GM21529 (cell line): ENCODE measurements around the gene MOSPD3.

Experiments
- ATAC-seq: cut with Tn5 transposase; IDR thresholded peaks from one replicate; pipeline ENCODE4 v1.9.1; 2021; ENCODE audit not compliant: unreplicated experiment

MOSPD3 gene

GRCh38 chr7:100590077-100590737 is 22.1 kb upstream of the MOSPD3 start:
- ATAC-seq = no peak

GRCh38 chr7:100591596-100591995 is 20.7 kb upstream of the MOSPD3 start:
- no peak for ATAC-seq

- ATAC-seq = no peak
Measured at GRCh38 chr7:100595188-100595587, 17.2 kb upstream of the MOSPD3 start.

GRCh38 chr7:100598425-100598824 is 13.9 kb upstream of the MOSPD3 start:
- no peak for ATAC-seq

DNA sequence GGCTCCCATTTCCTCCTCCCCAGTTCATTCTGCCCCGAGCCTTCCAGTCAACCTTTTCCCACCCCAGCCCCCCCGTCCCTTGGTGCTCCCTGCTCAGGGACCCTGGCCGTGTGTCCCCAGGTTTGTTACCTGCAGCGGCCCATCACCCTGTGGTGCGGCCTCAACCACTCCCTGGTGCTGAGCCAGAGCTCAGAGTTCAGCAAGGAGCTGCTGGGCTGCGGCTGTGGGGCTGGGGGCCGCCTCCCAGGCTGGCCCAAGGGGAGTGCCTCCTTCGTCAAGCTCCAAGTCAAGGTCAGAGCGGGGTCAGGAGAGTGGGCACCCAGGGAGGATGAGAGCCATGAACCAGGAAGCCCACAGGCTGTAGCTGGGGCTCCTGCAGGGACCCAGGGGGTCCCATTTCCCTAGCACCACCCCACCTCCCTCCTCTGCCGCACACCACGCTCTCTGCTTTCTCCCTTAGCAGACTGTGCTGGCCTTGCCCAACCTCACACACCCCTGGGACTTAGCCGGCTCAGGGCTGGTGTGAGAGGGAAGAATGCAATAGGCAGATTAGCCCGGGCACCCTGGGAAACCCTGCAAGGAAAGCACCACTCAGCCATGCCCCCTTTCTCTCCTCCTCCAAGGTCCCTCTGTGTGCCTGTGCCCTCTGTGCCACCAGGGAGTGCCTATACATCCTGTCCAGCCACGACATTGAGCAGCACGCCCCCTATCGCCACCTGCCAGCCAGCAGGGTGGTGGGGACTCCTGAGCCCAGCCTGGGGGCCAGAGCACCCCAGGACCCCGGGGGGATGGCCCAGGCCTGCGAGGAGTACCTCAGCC is 12.2 kb upstream of the MOSPD3 start:
- ATAC-seq = no peak

GRCh38 chr7:100600730-100601038 is 11.7 kb upstream of the MOSPD3 start:
- ATAC-seq = no peak

GRCh38 chr7:100602889-100603725 is 9.2 kb upstream of the MOSPD3 start:
- no peak for ATAC-seq

GRCh38 chr7:100603726-100604027 is 8.7 kb upstream of the MOSPD3 start:
- ATAC-seq = no peak

- peak; percentile 63 for ATAC-seq
Measured at GRCh38 chr7:100604028-100604975, 8.0 kb upstream of the MOSPD3 start.

GRCh38 chr7:100604976-100605911 is 7.1 kb upstream of the MOSPD3 start:
- ATAC-seq = no peak

DNA sequence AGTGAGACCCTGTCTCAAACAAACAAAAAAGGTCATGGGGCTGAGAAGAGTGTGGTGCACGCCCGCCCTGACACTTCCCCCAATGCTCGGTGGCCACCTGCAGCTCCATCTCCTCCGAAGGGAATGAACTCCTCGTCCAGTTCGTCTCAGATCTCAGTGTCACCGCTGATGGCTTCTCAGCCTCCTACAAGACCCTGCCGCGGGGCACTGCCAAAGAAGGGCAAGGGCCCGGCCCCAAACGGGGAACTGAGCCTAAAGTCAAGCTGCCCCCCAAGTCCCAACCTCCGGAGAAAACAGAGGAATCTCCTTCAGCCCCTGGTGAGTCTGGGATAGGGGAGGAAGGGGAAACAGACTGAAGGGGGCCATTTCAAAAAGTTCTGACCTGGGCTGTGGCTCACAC is 6.0 kb upstream of the MOSPD3 start:
- ATAC-seq = no peak

DNA sequence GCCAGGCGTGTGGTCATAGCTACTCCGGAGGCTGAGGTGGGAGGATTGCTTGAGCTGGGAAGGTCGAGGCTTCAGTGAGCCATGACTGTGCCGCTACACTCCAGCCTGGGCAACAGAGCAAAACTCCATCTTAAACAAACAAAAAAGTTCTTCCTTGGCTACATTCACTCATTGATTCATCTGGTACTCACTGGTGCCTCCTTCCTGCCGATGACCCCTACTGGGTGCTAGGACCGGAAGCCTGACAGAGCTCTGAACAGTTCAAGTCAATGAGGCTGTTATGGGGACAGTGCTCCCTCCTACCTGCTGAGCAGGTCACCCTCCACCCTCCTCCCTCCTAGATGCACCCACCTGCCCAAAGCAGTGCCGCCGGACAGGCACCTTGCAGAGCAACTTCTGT is 5.2 kb upstream of the MOSPD3 start:
- ATAC-seq = no peak

DNA sequence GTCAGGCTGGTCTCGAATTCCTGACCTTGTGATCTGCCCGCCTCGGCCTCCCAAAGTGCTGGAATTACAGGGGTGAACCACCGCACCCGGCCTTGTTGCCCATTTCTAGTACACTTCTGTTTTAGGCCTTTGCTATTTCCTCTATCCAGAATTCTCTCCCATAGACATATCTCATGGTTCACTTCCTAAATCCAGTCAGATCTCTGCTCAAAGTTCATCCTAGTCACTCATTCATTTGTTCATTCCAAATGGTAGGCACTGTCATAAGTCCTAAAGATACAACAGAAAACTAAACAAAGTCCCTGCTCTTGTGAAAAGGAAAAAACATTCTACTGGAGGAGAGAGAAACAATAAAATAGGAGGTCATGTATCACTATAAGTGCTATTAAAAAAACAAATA is 2.4 kb upstream of the MOSPD3 start:
- no peak for ATAC-seq

DNA sequence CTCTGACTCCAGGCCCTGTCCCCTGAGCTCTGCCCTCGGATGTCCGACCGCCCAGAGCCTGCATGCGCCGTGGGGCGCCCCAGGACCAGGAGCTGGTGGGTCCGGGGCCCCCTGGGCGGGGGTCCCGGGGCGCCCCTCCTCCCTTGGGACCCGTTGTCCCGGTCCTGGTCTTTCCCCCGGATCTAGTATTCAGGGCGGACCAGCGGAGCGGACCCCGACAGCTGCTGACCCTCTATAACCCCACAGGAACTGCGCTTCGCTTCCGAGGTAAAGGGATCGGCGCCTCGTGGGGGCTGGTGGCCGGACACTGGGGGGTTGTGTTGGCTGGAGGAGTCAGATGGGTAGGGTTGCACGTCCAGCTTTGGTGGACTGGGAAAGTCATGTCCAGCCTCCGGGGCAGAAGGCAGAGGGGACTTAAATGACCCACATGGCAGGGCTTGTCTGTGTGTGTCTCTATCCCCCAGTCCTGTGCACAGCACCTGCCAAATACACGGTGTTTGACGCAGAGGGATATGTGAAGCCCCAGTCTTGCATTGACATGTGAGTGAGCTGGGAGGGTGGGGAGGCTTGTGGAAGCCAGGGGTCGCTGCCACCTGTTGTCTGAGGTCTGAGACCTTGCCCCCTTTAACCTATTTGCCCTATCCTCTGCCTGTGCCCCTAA is 520 bp downstream of the MOSPD3 start:
- ATAC-seq = no peak

DNA sequence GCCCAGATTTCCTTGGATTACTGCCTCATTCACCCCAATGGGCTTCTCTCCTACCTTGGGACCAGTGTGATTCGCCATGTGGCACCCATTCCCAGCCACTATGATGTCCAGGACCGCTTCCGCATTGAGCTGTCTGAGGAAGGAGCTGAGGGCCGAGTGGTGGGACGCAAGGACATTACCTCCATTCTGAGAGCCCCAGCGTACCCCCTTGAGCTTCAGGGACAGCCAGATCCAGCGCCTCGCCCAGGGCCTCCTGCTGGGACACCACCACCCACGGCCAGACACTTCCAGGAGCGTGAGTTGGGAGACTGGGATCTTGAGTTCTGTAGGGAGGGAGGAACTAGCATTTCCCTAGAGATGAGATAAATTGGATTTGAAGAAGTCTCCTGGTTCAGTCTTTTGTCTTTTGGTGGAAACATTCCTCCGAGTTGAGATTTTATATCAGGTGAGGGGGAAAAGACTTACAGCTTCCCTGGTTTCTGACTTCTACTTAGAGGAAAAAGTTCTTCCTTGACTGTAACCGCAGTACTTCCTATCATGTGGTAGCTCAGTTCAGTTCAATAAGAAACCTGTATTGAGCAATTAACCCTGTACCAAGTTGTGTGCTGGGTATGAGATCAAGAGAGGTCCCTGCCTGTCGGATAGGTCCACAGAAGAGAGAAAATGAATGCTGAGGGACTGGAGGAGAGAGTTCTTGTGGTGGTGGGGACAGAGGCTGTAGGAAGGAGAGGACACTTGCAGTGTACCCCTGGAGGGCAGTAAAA is 1.3 kb downstream of the MOSPD3 start:
- ATAC-seq = no peak

DNA sequence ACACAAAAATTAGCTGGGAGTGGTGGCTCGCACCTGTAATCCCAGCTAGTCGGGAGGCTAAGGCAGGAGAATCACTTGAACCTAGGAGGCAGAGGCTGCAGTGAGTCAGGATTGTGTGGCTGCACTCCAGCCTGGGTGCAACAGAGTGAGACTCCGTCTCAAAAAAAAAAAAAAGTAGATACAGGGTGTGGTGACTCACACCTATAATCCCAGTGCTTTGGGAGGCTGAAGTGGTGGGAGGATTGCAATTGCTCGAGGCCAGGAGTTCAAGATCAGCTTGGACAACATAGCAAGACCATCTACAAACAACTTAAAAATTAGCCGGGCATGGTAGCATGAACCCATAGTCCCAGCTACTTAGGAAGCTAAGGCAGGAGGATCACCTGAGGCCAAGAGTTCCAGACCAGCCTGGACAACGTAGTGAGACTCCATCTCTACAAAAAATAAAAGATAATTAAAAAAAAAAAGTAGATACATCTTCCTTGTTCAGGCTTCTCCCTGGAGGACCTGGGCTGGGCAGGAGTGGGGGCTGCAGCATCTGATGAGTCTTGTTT is 2.0 kb downstream of the MOSPD3 start:
- no peak for ATAC-seq

DNA sequence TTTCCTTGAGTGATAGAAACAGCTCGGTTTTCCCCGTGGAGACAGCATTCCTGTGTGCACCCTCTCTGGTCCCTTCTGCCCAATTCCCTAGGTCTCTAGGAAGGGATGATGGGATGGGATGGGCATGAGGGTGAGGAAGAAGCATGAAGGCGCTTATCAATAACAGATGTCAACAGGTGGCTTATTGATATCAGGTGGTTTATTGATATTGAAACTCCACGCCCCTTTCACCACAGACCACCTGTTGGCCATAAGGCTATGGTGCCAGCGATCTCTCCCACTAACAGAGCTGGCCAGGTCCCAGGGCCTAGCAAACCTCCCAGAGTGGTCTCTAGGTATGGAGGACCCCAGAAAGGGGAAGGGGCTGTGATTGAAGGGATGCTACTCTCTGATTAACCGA is 7.9 kb downstream of the MOSPD3 start:
- ATAC-seq = no peak

DNA sequence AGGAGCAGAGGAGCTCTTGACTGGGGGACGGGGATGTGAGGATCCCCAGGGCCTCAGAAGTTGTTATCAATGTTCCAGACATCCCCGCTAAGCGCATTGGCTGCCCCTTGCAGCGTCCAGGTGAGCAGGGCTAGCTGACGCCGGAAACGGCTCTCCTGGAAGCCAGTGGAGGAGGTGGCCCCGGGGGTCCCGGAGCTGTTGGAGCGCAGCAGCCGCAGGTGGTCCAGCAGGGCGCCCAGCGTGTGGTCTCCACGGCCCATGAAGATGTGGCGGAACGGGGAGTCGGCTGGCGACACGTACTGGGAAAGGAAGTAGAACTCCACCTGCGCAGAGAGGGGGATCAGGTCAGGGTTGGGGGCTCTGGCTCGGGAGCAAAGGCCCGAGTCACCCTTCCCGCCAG is 8.5 kb downstream of the MOSPD3 start:
- no peak for ATAC-seq
